IPS DF 4.7 (cell line): ENCODE data around the gene HOXD8.

Experiments
- DNase-seq: peaks from one replicate; pipeline ENCODE4 v3.0.0-alpha.2; 2013; ENCODE audit warnings: low spot score; ENCODE audit errors: extremely low read depth

The HOXD8 gene

DNA sequence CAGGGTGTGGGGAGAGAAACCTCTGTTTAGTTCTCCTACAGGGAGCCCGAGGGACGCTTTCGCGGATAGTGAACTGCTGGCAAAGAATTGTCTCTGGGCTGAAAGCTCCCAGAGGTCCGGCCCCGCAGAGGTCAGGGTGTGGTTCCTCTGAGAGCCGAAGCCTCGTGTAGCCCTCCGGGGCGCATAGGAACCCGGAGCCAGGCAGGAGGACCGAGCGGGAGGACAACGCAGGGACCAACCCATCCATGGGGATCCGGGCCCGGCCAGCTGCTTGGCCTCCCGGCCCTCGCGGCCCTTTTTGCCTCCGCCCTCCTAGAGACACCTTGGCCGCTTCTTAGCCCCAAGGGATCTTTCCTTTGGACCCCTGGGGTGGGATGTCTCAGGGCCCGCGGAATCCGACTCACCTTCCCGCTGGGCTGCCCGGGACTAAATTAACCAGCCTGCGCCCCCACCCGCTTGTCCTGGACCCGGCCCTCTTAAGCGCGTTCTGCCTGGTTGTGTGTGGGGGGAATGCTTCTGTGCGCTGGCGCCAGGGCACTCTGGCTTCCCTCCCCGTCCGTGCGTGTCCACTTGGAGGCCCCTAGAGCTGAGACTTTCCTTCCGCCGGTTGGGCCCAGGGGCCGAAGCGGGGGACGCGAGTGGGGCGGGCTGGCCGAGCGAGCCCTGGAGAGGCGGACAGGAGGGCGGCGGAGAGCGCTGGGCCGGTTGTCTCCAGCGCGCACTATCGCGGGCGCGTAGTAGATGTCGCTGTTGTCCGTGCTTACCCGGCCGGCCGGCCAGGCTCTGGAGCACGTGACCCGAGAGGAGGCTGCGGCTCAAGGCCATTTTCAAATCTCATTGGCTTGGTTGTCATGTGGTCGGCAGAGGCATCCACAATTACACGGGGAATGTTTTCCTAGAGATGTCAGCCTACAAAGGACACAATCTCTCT, 13.4 kb upstream of the HOXD8 start, which contains the start of gene HOXD10:
HOXD10 (plus strand) TSS at position 896 of the 931 bp plus-strand sequence. CDS start 56 bp downstream, outside the sequence.
- no peak for DNase-seq

DNA sequence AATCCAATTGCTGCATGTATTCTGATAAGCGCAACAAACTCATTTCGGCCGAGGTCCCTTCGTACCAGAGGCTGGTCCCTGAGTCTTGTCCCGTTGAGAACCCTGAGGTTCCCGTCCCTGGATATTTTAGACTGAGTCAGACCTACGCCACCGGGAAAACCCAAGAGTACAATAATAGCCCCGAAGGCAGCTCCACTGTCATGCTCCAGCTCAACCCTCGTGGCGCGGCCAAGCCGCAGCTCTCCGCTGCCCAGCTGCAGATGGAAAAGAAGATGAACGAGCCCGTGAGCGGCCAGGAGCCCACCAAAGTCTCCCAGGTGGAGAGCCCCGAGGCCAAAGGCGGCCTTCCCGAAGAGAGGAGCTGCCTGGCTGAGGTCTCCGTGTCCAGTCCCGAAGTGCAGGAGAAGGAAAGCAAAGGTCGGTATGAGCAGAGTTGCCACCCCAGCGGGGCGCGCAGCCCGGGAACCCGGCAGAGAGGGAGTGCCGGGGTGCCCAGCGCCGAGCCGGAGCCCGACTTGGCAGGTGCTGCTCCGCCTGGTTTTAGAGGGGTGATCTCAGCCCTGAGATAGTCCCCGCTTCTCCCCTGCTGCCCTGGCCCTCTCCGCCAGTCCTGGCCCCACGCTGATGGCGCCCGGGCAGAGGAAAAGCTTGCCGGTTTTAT, 12.2 kb upstream of the HOXD8 start:
- no peak for DNase-seq

DNA sequence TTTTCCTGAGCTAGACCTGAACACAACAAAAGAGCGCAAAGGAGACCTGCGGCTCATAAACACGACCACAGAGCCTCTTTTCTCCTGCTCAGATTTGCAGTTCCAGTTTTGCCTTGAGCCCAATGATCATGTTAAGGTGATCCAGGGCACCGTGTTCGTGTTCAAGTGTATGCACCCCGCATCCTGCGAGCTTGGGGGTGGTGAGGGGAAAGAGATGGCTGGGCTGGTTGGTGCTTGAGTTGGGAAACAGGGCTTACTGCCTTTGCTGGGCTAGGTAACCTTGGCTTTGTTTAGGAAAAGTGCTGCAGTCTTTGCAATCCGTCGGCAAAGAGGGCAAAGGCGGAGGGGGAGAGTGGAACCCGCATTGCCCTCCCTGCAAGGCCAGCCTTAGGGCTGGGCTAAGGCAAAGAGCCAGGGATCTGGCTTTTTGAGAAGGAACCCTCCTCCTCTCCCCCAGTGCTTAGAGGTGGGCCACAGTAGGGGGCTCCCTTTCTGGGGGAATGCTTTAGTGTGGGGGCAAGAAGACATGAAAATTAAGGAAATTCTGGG, 11.6 kb upstream of the HOXD8 start:
- DNase-seq: no peak

DNA sequence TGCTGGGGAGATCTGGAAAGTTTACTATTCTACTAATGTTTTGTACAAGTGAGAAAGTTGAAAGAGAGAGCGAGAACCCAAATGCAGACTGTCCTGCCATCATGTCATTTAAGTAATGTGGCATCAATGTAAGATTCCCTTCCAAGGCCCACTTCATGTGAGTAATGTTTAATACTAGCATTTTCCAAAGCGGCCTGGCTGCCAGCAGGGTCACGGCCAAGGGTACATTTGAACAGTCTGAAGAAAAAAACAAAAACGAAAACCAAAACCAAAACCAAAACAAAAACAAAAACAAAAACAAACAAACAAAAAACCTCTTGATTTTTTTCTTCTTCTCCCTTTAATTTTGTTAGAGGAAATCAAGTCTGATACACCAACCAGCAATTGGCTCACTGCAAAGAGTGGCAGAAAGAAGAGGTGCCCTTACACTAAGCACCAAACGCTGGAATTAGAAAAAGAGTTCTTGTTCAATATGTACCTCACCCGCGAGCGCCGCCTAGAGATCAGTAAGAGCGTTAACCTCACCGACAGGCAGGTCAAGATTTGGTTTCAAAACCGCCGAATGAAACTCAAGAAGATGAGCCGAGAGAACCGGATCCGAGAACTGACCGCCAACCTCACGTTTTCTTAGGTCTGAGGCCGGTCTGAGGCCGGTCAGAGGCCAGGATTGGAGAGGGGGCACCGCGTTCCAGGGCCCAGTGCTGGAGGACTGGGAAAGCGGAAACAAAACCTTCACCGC, 10.7 kb upstream of the HOXD8 start:
- no peak for DNase-seq

DNA sequence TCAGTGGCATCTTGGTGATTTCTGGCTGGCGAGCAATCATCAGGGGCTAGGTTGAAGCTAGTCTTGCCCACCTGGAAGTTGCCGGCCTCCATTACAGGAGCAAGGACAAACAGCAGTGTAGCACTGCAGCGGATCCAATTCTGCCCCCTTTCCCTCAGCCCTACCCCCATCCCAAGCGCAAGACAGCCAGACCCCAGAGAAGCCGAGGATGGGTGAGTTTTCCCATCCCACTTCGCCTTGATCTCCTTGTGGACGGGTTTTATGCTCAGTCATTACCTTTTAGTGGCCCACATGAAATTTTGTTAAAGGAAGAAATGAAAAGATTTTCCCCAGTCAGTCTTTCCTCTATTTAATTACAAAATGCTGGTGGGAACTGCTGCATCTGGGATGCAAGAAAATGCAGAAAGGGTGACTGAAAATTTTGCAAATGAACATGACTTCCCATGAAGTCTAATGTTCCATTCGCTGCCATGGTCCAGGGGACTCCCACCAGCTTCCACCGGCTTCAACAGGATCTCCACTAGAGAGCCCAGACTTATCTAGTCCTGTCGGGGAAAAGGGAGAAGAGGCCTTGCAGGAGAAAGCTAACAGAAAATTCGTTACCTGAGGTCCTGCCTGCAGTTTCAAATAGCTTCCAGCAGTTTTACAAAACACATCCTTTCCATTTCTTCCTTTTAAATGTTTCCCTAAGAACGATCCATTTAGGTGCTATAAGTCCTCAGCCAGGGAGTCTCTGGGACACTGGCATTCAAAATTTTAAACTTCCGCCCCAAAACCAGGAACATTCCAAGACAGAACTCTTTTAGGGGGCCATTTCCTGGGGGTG, 8.9 kb upstream of the HOXD8 start:
- DNase-seq: no peak

DNA sequence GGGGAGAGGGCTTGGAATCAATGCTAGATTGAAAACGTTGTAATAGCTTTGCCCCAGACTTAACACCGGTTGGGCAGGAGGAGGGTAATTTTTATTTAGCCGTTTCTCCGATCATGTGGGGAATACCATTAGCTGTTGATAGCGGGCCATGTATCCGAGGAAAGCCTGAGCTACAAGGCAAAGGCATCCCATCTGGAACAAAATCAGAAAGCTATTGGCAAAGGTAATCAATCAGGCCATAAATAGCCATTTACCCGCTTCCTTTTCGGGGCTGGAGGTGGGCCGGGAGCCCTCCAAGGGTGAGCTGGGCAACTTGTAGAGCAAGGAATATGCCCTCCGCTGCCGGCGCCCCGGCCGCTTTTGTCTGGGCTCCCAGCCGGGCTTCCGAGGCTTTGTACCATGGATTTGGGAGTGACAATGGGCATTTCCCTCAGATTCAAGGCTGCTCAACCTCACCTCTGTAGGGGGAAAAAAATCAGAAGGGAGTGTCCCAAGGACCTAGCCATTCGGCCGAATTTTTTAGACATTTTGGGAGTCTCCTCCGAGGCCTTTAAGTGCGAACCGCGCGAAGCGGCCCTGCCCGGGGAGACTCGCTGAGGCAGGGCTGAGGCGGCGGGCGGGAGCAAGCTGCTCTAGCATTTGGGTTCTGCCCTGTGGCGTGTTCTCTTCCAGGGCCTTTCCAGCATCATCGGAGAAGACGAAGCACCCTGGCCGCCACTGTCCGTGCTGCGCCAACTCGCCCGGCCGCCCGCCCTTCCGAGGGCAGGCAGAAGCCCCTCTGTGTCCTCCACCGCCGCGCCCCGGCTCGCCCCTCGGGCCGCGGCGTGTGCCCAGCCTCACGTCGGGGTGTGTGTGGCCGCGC, 8.1 kb upstream of the HOXD8 start:
- no peak for DNase-seq

DNA sequence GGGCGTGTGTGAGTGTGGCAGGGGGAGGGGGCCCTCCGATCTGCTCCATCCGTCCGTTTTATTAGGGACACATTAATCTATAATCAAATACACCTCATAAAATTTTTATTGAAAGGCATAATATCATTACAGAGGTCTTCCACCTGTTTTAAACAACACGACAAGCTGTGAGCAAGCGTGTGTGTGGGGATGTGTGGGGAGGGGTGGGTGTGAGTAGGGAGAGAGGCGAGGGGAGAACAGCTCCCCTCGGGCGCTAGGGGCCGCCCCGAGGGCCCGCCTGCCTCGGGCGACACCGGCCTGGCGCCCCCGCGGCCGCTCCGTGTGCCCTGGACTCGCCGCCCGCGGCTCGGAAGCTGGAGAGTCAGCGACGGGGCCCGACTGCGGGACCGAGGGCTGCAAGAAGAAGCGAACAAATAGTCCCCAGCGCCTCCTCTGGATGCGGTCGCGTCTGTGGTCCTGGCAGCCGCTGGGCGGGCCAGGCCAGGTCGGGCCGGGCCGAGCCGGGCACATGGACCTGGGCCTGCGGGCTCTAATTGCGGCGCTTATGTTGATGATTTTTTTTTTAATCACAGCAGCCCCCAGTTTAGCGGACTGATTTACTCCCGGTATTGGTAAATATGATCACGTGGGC, 7.3 kb upstream of the HOXD8 start:
- no peak for DNase-seq

DNA sequence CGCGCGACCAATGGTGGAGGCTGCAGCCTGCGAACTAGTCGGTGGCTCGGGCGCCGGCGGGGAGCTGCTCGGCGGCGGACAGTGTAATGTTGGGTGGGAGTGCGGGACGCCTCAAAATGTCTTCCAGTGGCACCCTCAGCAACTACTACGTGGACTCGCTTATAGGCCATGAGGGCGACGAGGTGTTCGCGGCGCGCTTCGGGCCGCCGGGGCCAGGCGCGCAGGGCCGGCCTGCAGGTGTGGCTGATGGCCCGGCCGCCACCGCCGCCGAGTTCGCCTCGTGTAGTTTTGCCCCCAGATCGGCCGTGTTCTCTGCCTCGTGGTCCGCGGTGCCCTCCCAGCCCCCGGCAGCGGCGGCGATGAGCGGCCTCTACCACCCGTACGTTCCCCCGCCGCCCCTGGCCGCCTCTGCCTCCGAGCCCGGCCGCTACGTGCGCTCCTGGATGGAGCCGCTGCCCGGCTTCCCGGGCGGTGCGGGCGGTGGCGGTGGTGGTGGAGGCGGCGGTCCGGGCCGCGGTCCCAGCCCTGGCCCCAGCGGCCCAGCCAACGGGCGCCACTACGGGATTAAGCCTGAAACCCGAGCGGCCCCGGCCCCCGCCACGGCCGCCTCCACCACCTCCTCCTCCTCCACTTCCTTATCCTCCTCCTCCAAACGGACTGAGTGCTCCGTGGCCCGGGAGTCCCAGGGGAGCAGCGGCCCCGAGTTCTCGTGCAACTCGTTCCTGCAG, 6.7 kb upstream of the HOXD8 start, which contains the start of gene HOXD9:
HOXD9 (plus strand) TSS at position 37 of the 728 bp plus-strand sequence; CDS start at position 87, 50 bp downstream.
- no peak for DNase-seq

DNA sequence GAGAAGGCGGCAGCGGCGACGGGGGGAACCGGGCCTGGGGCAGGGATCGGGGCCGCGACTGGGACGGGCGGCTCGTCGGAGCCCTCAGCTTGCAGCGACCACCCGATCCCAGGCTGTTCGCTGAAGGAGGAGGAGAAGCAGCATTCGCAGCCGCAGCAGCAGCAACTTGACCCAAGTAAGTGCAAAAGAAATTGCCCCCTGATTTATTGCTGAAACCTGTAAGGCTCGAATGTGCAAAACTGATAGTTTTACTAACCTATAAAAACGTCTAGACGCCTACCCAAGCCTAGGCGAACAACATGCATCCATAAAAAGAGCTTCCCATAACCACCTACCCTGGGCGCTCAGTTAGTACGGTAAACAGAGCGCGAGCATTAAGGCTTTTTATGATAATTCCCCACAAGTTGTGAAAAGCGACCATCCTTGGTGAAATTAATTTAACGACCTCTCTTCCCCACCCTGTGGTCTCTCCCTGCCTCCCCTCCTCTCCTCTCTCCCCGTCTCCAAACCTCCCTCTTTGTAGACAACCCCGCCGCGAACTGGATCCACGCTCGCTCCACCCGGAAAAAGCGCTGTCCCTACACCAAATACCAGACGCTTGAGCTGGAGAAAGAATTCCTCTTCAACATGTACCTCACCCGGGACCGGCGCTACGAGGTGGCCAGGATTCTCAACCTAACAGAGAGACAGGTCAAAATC, 5.9 kb upstream of the HOXD8 start:
- DNase-seq: no peak

DNA sequence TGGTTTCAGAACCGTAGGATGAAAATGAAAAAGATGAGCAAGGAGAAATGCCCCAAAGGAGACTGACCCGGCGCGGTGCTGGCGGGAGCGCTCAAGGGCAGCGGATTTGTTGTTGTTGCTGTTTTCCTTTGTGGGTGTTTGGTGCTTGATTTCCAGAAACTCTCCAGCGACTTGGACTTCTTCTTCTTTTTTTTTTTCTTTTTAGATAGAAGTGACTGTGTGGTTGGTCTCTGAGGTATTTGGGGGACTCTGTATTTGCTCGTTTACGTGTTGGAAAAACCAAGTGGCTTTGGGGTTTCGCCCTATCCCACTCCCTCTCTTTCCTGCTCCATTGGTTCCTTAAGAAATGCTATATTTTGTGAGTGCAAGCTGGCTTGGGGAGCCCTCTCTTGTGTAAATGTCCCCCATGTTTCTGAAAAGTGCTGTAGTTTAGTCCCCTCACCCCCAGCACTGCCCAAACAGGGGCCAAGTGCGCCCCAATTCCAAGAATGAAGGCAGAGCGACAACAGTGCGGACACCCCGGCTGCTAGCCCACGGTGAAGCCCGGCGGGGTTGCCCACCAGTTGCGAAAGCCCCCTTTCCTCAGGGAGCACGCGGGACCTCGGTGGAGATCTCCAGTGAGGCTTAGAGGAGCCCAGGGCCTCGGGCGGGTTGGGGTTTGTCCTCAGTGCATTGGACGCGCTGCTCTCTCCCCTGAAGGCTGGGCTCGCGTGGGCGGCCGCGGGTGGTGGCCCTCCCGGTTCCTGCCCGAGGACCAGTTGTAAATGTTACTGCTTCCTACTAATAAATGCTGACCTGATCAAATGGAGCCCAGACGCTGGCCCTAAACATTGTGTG, 5.2 kb upstream of the HOXD8 start:
- no peak for DNase-seq

DNA sequence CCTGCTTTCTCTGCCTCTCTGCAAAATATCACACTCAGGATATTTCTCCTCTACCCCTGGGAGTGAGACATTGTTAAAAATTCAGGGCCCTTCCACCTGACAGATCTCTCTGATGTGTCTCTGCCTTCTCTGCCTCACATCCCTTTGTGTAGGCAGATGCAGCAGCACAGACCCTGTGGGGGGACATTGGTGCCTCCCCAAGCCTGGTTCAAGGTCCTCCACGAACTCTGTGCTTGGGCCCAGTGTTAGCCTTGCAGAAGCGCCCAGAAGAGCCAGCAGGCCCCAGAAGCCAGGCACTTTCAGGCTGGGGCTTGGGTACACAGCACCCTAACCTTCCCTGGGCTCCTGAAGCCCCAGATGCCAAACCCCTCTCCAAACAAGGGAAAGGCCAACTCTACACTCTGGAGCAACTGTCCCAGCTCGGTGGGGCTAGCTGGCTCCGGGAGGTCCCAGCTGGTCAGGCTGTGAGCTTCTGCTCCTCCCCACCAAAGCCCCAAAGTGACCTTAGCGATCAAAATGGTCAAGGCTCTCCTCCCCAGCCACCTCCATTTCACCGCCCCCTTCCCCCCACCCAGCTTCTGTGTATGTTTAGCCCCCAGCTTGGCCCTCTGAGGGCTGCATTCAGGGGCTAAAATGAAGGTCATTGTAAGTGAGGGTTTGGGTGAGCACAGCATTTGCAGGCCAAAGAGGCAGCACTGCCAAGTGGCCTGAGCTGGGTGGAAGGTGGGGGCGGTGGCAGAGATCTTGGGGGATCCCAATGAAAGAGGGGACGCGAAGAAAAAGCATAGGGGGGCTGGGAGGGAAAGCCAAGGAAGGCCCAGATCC, 4.3 kb upstream of the HOXD8 start:
- no peak for DNase-seq

DNA sequence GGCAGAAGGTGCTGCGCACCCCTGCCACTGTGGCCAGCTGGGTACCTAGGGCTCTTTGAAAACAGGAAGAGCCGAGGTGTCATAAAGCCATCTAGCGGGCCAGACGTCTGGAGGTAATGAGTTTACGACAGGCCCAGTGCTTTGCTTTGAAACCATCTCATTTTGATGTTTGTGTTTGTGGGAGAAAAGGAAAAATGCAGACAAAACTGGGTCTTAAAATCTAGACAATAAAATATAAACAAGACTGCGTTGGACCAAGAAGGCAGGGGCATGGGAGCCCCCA, 3.8 kb upstream of the HOXD8 start:
- DNase-seq: no peak

DNA sequence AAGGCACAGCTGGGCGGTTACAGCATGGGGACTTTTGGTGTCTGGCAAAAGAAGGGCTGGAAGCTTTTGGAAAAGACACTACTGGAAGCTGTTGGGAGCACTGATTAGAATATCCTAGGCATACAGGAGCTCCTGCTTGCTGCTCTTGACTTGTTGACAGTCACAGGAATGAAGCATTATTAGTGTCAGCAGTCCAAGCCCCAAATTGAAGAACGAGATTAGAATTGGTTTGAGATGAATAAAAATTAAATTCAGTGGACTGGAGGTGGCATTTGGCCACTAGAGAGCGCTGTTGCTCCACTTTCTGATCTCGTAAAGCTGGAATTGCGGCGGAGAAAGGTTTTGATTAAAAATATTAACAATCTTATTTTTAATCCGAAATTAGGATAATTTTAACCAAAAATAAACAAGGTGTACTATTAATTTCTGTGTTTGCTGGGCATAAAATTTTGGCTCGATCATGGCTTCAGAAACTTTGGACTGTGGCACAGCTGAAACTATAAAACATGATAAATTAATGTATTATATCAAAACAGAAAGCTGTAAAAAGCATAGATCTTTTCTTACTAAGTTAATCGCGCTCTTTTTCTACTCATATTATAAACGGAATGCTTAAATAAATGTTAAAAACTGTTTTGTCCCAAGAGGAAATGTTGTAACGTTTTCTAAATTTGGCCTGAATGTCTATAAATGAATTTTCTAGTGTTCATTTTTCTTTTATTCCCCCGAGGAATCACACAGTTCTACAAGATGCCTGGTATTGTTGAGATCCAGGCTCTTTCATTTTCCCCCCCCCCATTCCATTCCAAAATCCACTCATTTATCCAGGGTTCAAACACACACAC, 2.4 kb upstream of the HOXD8 start:
- DNase-seq: no peak

DNA sequence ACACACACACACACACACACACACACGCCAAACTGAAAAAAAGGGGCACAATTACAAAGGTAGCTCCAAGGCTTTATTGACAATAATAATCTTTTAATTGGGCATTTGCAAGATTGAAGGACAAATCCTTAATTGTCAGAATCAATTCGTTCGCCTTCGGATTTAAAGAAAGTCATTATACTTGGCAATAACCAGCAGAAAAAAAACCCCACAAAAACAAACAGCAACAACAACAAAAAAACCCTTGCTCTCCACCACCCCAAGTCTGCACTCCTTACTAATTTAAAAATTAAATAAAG, 1.8 kb upstream of the HOXD8 start:
- DNase-seq: no peak

DNA sequence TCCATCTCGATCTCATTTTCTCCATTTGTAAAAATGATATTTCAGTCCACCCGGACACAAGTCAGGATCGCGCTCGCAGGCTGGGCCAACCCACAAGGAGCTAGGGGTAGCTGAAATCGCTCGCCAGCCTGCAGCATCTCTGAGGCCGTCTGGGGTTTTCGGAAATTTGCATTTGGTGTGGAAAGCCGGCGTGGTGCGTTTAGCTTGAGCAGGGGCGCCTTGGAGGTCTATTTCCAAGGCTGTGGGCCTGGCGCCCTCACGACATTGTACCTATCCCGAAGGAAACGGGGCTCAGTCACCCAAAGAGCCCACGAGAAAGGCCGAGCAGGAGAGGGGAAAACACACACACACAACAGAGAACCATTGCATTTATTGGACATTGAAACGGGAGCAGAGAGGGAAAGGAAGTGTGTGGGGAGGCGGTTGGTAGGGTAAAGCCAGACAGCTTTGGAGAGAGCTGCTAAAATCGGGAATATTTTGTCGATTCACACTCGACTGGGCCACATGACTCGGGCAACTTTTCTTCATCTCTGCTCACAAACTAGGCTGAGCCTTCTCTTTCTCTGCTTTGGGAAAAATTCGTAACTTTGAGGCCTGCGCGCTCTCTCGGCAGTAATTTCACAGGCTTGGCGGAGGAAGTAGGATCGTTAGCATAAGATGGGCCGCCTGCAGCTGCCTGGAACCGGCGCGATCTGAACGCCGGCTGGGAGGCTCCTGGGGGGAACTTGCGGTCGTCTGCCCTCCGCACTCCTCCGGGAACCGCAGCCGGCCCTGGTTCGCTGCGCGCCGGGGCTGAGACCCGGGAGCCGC, 1.1 kb upstream of the HOXD8 start:
- no peak for DNase-seq
